ENCODE measurements around the gene SLC4A2.

- TF ChIP-seq CTCF (IDR thresholded peaks at IDR 0.05; ENCODE audit: low read length) = no peak
- TF ChIP-seq EZH2 (optimal IDR thresholded peaks at IDR 0.05; ENCODE audit: low read depth, low read length) = no peak
Measured at GRCh38 chr7:151015967-151016366, 43.4 kb upstream of the SLC4A2 start.

Data from MM.1S (cell line).